H9 (cell line): Measurements from ENCODE around the gene CYP2U1. TPM values are rescaled to one million over a fixed set of nuclear protein-coding genes. Genes with fewer than 3 reads are reported as not detected.

Experiments
- DNase-seq: peaks from one replicate; pipeline ENCODE4 v3.0.0-alpha.2; 2017
- H2AFZ ChIP-seq: one replicate; pipeline ENCODE4 v1.6.1; 2013; ENCODE audit warnings: mild to moderate bottlenecking, low read length, control low read depth, moderate library complexity
- H2AK5ac ChIP-seq: 2 replicates; pipeline ENCODE4 v1.6.1; 2013; ENCODE audit warnings: low read length, control low read depth, mixed read lengths; ENCODE audit not compliant: insufficient read length
- H2BK120ac ChIP-seq: one replicate; pipeline ENCODE4 v1.6.1; 2013; ENCODE audit warnings: low read depth, mild to moderate bottlenecking, low read length, control low read depth, inconsistent platforms; ENCODE audit not compliant: poor library complexity, severe bottlenecking
- H2BK12ac ChIP-seq: 2 replicates; pipeline ENCODE4 v1.6.1; 2013; ENCODE audit warnings: low read length, control low read depth, mixed read lengths, low read depth; ENCODE audit not compliant: insufficient read length
- H2BK15ac ChIP-seq: 2 replicates; pipeline ENCODE4 v1.6.1; 2013; ENCODE audit warnings: low read depth, low read length, control low read depth
- H2BK20ac ChIP-seq: one replicate; pipeline ENCODE4 v1.6.1; 2013; ENCODE audit warnings: low read depth, mild to moderate bottlenecking, low read length, control low read depth, inconsistent platforms; ENCODE audit not compliant: poor library complexity, severe bottlenecking
- H2BK5ac ChIP-seq: 2 replicates; pipeline ENCODE4 v1.6.1; 2013; ENCODE audit warnings: low read length, control low read depth, mixed read lengths; ENCODE audit not compliant: insufficient read length
- H3K14ac ChIP-seq: 2 replicates; pipeline ENCODE4 v1.6.1; 2013; ENCODE audit warnings: low read length, control low read depth; ENCODE audit not compliant: insufficient read depth
- H3K18ac ChIP-seq: 2 replicates; pipeline ENCODE4 v1.6.1; 2013; ENCODE audit warnings: low read depth, mild to moderate bottlenecking, mixed read lengths, low read length, control low read depth; ENCODE audit not compliant: insufficient read length
- H3K23ac ChIP-seq: 2 replicates; pipeline ENCODE4 v1.6.1; 2013; ENCODE audit warnings: low read length, control low read depth, mixed read lengths, low read depth; ENCODE audit not compliant: insufficient read length
- H3K23me2 ChIP-seq: 2 replicates; pipeline ENCODE4 v1.6.1; 2013; ENCODE audit warnings: low read depth, mild to moderate bottlenecking, mixed read lengths, low read length, control low read depth; ENCODE audit not compliant: insufficient read length, poor library complexity, severe bottlenecking
- H3K27ac ChIP-seq: 2 replicates; pipeline ENCODE4 v1.5.1; 2013; ENCODE audit warnings: low read length, control low read depth, mixed read lengths, low read depth; ENCODE audit not compliant: insufficient read length
- H3K27me3 ChIP-seq: 2 replicates; pipeline ENCODE4 v1.6.1; 2013; ENCODE audit warnings: low read length, control low read depth, inconsistent platforms; ENCODE audit not compliant: insufficient read depth
- H3K4ac ChIP-seq: 2 replicates; pipeline ENCODE4 v1.6.1; 2013; ENCODE audit warnings: low read depth, mild to moderate bottlenecking, control low read depth, inconsistent platforms, low read length, moderate library complexity
- H3K4me1 ChIP-seq: 2 replicates; pipeline ENCODE4 v1.6.1; 2013; ENCODE audit warnings: low read length, control low read depth, inconsistent platforms; ENCODE audit not compliant: insufficient read depth
- H3K4me2 ChIP-seq: 2 replicates; pipeline ENCODE4 v1.6.1; 2013; ENCODE audit warnings: low read length, control low read depth, mixed read lengths; ENCODE audit not compliant: insufficient read length, insufficient read depth
- H3K56ac ChIP-seq: 2 replicates; pipeline ENCODE4 v1.6.1; 2013; ENCODE audit warnings: low read depth, mild to moderate bottlenecking, mixed read lengths, low read length, control low read depth; ENCODE audit not compliant: insufficient read length
- H3K79me1 ChIP-seq: 2 replicates; pipeline ENCODE4 v1.6.1; 2013; ENCODE audit warnings: low read depth, mild to moderate bottlenecking, moderate library complexity, low read length, control low read depth, inconsistent platforms; ENCODE audit not compliant: insufficient read depth, poor library complexity, severe bottlenecking
- H3K79me2 ChIP-seq: 2 replicates; pipeline ENCODE4 v1.6.1; 2013; ENCODE audit warnings: low read length, control low read depth, inconsistent platforms; ENCODE audit not compliant: insufficient read depth
- H3K9ac ChIP-seq: 2 replicates; pipeline ENCODE4 v1.6.1; 2013; ENCODE audit warnings: low read length, control low read depth, mixed read lengths; ENCODE audit not compliant: insufficient read length; ENCODE audit errors: extremely low read depth
- H3K9me3 ChIP-seq: one replicate; pipeline ENCODE4 v1.6.1; 2013; ENCODE audit warnings: low read depth, low read length, inconsistent platforms; ENCODE audit not compliant: control insufficient read depth
- H3T11ph ChIP-seq: one replicate; pipeline ENCODE4 v1.6.1; 2013; ENCODE audit warnings: mild to moderate bottlenecking, low read length, control low read depth, inconsistent platforms
- H4K20me1 ChIP-seq: one replicate; pipeline ENCODE4 v1.6.1; 2013; ENCODE audit not compliant: control insufficient read depth, insufficient read length, insufficient read depth
- H4K5ac ChIP-seq: 2 replicates; pipeline ENCODE4 v1.6.1; 2013; ENCODE audit warnings: low read depth, mild to moderate bottlenecking, mixed read lengths, low read length, control low read depth; ENCODE audit not compliant: insufficient read length
- H4K8ac ChIP-seq: replicated peaks from 2 replicates; pipeline ENCODE4 v1.6.1; 2013; ENCODE audit warnings: low read length, control low read depth, mixed read lengths, low read depth; ENCODE audit not compliant: insufficient read length
- H4K91ac ChIP-seq: 2 replicates; pipeline ENCODE4 v1.6.1; 2013; ENCODE audit warnings: low read depth, mild to moderate bottlenecking, moderate library complexity, mixed read lengths, low read length, control low read depth; ENCODE audit not compliant: insufficient read length
- H3K27ac Mint-ChIP-seq, 3 experiments: 2 replicates in 2 of 3; 3 replicates in 1 of 3; pipeline ENCODE4 v1.8.0; 2020 to 2021; ENCODE audit warnings: mixed read lengths in 3 of 3, mild to moderate bottlenecking in 1 of 3, moderate library complexity in 1 of 3
- H3K27me3 Mint-ChIP-seq: 2 replicates; pipeline ENCODE4 v1.8.0; 2021; ENCODE audit warnings: low read depth, mild to moderate bottlenecking, moderate library complexity, mixed read lengths
- H3K36me3 Mint-ChIP-seq, 3 experiments: 2 replicates in 2 of 3; 3 replicates in 1 of 3; pipeline ENCODE4 v1.8.0; 2020 to 2021; ENCODE audit warnings: low read depth in 3 of 3, mixed read lengths in 3 of 3; ENCODE audit not compliant: insufficient read depth in 1 of 3
- H3K4me1 Mint-ChIP-seq, 2 experiments: 2 replicates each; pipeline ENCODE4 v1.8.0; 2020; ENCODE audit warnings: mixed read lengths in 2 of 2
- H3K4me3 Mint-ChIP-seq, 2 experiments: 2 replicates in 1 of 2; 3 replicates in 1 of 2; pipeline ENCODE4 v1.8.0; 2020 to 2021; ENCODE audit warnings: mild to moderate bottlenecking in 2 of 2, mixed read lengths in 2 of 2, moderate library complexity in 1 of 2
- H3K9me3 Mint-ChIP-seq, 2 experiments: 2 replicates in 1 of 2; 3 replicates in 1 of 2; pipeline ENCODE4 v1.8.0; 2020; ENCODE audit warnings: mild to moderate bottlenecking in 2 of 2, mixed read lengths in 2 of 2, moderate library complexity in 1 of 2
- WGBS: extraction: QIAGEN DNeasy Blood & Tissue Kit; methylation state at CpG from one replicate; pipeline ENCODE4 v1.1.7; 2013; ENCODE audit warnings: missing lambda C conversion rate, low lambda C conversion rate, mixed read lengths; ENCODE audit not compliant: insufficient read length; ENCODE audit errors: extremely low coverage; 5-methylcytosine and 5-hydroxymethylcytosine counted together
- total RNA-seq: library from RNA; stranded (reverse); gene quantifications from 2 replicates; pipeline ENCODE4 v1.2.1, GENCODE V29; 2021
- TF ChIP-seq, protein P1 (sequence below): fragments of 200-600 bp; sonication (generic); conservative IDR thresholded peaks from 3 replicates; pipeline ENCODE4 v1.8.0; 2021; ENCODE audit warnings: antibody characterized with exemption, mild to moderate bottlenecking

CYP2U1 gene
- total RNA-seq, 1 experiment from 2014 or later, result 9.6 TPM

DNA sequence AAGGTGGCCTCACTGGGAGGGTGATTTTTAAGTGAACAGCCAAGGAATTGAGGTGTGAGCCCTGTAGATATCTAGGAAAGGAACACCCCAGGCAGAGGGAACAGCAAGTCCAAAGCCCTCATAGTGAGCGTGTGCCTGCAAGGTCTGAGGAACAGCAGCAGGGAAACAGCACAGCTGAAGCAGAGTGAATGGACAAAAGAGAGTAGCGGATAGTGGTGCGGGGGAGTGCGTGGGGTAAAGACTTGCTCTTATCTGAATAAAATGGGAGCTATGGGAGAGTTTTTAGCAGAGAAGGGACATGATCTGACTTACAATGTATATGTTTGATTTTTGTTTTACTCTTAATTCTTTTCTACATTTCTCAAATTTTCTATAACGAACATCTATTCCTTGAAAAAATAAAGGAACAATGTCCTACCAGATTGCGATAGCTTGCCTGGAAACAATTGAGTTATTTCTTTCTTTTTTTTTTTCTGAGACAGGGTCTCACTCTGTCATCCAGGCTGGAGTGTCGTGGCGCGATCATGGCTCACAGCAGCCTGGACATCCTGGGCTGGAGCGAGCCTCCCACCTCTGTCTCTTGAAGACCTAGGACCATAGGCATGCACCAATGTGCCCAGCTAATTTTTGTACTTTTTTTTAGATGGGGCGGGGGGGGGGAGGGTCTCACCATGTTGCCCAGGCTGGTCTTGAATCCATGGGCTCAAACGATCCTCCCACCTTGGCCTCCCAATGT lies 38.9 kb downstream of the CYP2U1 start:
- Histone ChIP-seq H2AFZ (no peak overlapping the region), H2AK5ac (no peak overlapping the region), H3T11ph (no peak overlapping the region), H4K8ac (no peak overlapping the region), H4K5ac (no peak overlapping the region), H3K23me2 (no peaks in the 10 kb centered on the region), H3K56ac (no peak overlapping the region), H3K27ac (no peak overlapping the region), H2BK5ac (no peak overlapping the region), H3K23ac (no peak overlapping the region), H3K9ac (no peak overlapping the region), H2BK120ac (no peak overlapping the region), H3K27me3 (no peaks in the 10 kb centered on the region), H2BK20ac (no peak overlapping the region), H2BK12ac (no peak overlapping the region), H3K4me2 (no peak overlapping the region), H3K4me1 (no peaks in the 10 kb centered on the region), H2BK15ac (no peak overlapping the region), H3K79me1 (no peaks in the 10 kb centered on the region), H3K9me3 (no peaks in the 10 kb centered on the region), H3K18ac (no peak overlapping the region), H4K91ac (no peak overlapping the region), H3K14ac (peak overlapping the region; percentile 58; the same call in 1 of the 2 replicates), H3K4ac (no peak overlapping the region), H3K79me2 (no peaks in the 10 kb centered on the region), H4K20me1 (no peaks in the 10 kb centered on the region)
- no peak overlapping the region for H3K4me3 Mint-ChIP-seq
- no CpG with 5 or more reads among the region's 12 CpGs for WGBS
- no peaks in the 10 kb centered on the region; a peak in 1 of 5 replicates for H3K9me3 Mint-ChIP-seq
- DNase-seq, result no peak
- no peaks in the 10 kb centered on the region; the same call in 1 of the 2 replicates for H3K27me3 Mint-ChIP-seq
- no peaks in the 10 kb centered on the region for H3K36me3 Mint-ChIP-seq
- H3K27ac Mint-ChIP-seq, result no peak overlapping the region
- TF ChIP-seq, protein P1, sequence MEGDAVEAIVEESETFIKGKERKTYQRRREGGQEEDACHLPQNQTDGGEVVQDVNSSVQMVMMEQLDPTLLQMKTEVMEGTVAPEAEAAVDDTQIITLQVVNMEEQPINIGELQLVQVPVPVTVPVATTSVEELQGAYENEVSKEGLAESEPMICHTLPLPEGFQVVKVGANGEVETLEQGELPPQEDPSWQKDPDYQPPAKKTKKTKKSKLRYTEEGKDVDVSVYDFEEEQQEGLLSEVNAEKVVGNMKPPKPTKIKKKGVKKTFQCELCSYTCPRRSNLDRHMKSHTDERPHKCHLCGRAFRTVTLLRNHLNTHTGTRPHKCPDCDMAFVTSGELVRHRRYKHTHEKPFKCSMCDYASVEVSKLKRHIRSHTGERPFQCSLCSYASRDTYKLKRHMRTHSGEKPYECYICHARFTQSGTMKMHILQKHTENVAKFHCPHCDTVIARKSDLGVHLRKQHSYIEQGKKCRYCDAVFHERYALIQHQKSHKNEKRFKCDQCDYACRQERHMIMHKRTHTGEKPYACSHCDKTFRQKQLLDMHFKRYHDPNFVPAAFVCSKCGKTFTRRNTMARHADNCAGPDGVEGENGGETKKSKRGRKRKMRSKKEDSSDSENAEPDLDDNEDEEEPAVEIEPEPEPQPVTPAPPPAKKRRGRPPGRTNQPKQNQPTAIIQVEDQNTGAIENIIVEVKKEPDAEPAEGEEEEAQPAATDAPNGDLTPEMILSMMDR, result no peak
- no peaks in the 10 kb centered on the region for H3K4me1 Mint-ChIP-seq
